Pancreas (tissue), 10 donors: Measurements from ENCODE around the gene ALAD. TPM values are rescaled to one million over a fixed set of nuclear protein-coding genes. Genes with fewer than 3 reads are reported as not detected.

Experiments used
- ATAC-seq, 4 donors: fragments of 200-7000 bp; cut with Tn5 transposase; one replicate each; pipeline versions ENCODE4 v1.8.0 to v1.9.1; 2020; ENCODE audit warnings: mild to moderate bottlenecking in 4 of 4, moderate library complexity in 4 of 4
- DNase-seq, 6 donors: peaks; one replicate each; pipeline ENCODE4 v3.0.0-alpha.2; 2020
- FAIRE-seq: peaks from 2 replicates; lab custom pipeline; 2012; peaks lifted over from hg19 to GRCh38; lab: Jason Lieb, UNC
- H3K27ac ChIP-seq, 4 donors: fragments of 200-600 bp; sonication (generic); 1 replicate in 3 of 4; 2 replicates in 1 of 4; pipeline versions ENCODE4 v1.5.0 to v1.8.0; 2020
- H3K27me3 ChIP-seq, 4 donors: fragments of 200-600 bp; one replicate each; pipeline ENCODE4 v1.8.0; 2021
- H3K36me3 ChIP-seq, 3 donors: fragments of 200-600 bp; sonication (generic) in 1 of 3; one replicate each; pipeline versions ENCODE4 v1.5.0 to v1.8.0; 2020 to 2021
- H3K4me1 ChIP-seq, 3 donors: fragments of 200-600 bp; one replicate each; pipeline ENCODE4 v1.8.0; 2021
- H3K4me3 ChIP-seq, 4 donors: fragments of 200-600 bp; sonication (generic) in 2 of 4; one replicate each; pipeline versions ENCODE4 v1.5.0 to v1.8.0; 2020 to 2021
- H3K9me3 ChIP-seq, 4 donors: fragments of 200-600 bp; one replicate each; pipeline ENCODE4 v1.8.0; 2021
- CTCF ChIP-seq, 4 donors: fragments of 200-600 bp; sonication (generic) in 3 of 4; IDR thresholded peaks; one replicate each; pipeline versions ENCODE4 v1.5.0 to v1.8.0; 2021; ENCODE audit warnings: antibody characterized with exemption in 4 of 4
- WGBS, 2 donors: extraction: QIAGEN DNeasy Blood & Tissue Kit; methylation state at CpG; one replicate each; pipeline ENCODE4 v1.1.7; 2013; 5-methylcytosine and 5-hydroxymethylcytosine counted together
- intact Hi-C, 3 donors: fragments of 100-400 bp; cut with DNase I; formaldehyde crosslinking; loops; one replicate each; pipeline versions ENCODE4 v1.11.1 to v1.14.2; 2022
- polyA plus RNA-seq, 2 donors: library from polyadenylated mRNA; stranded (reverse); fragments of 200-250 nt; gene quantifications; one replicate each; pipeline ENCODE4 v1.2.3, GENCODE V29; 2013
- total RNA-seq, 6 donors: library from RNA; stranded (reverse); fragmentation: NEBNext Ultra II Directional in 4 of 6; extraction: Animal tissue kit (Norgen Biotek cat#: 25700) in 4 of 6; gene quantifications; one replicate each; pipeline versions ENCODE4 v1.2.1 to v1.2.4, GENCODE V29; 2021 to 2023
- donor health status: healthy with polysubstance abuse.
- donor health status: DM: no; HTN: no; CAD: no; lungs with moderate emphysema.
- donor health status: DM: no; HTN: no; CAD: no.
- donor health status: control.
- donor health status: control.
- donor health status: Bipolar disorder and iron deficiency.
- donor health status: DM: yes; HTN: yes; CAD: no.
- donor health status: DM: no; HTN: no; CAD: no.
- donor health status: DM: no; HTN: no; CAD: no.
- donor health status: DM: yes; HTN: yes; CAD: no.

Gene ALAD
- total and polyA plus RNA-seq, 8 donors, result 35.7 to 60.3 (median 44.9) TPM

DNA sequence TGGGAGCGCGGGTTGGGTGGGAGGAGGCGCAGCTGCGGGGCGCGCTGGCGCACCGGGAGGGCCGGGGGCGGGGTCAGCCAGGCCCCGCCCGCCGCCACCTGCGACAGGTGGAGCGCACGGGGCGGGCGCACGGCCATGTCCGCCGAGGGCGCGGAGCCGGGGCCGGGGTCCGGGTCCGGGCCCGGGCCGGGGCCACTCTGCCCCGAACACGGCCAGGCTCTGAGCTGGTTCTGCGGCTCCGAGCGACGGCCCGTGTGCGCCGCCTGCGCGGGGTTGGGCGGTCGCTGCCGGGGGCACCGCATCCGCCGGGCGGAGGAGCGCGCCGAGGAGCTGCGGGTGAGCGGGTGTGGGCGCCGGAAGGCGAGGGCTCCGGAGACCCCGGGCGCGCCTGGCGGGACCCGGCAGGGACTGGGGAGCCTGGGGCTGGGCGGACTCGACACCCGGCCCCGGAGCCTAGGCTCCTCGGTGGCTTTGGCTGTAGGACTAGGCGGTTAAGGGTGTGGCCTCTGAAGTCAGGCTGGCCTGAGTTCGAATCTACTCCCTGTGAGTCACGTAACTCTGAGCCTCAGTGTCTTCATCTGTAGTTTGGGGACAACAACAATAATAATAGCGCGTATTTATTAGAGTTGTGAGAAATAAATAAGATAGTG is 51.5 kb downstream of the ALAD start, which contains the start of gene BSPRY:
Gene BSPRY, plus strand, starts transcription at position 97 of the 650 bp plus-strand sequence. Its CDS starts 39 bp downstream, at position 136.
- ATAC-seq (peak; percentile 87 to 95 (median 88)), DNase-seq (peak in 5 of 6 donors; percentile 63 to 85 (median 70)), FAIRE-seq (no peak)
- H3K9me3 ChIP-seq, result no peaks in the 10 kb centered on the region
- H3K36me3 ChIP-seq, result no peaks in the 10 kb centered on the region
- TF ChIP-seq CTCF (IDR thresholded peaks at IDR 0.05), result no peak
- H3K4me3 ChIP-seq, result peak within 1 kb of the TSS; percentile 81 to 97 (median 92)
- peak within 1 kb of the TSS; percentile 49 to 80 (median 78) for H3K27ac ChIP-seq
- H3K4me1 ChIP-seq, result peaks cover 0 to 5% (median 0%) of the 10 kb centered on the region in 3 donors
- intact Hi-C loops, result loop anchor here in 2 of 3 donors (10.0 kb wide), 1 partner anchor 45 kb away; no protein-coding TSS in a partner anchor
- no peaks in the 10 kb centered on the region for H3K27me3 ChIP-seq
- WGBS, 2 donors, result 0 to 1% methylated on average over 49 to 71 of the region's 71 CpGs

DNA sequence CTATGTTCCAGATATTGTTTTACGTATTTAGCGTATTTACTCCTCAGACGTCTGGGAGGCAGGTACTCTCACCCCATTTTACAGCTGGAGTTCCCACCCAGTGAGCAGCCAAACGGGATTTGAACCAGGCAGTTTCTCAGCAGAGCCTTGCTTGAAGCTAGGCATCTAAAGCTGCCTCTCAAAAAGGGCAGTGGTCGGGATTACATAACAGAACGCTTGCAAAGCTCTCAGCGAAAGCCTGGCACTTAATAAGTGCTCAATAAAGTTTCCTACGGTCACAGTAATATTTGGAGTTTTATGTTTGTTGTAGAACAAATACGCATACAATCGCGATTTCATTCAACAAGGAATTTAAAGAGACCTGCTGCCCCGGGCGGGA is 52.0 kb downstream of the ALAD start:
- ATAC-seq (peak; percentile 3 to 18 (median 6)), FAIRE-seq (no peak), DNase-seq (no peak)
- H3K27ac ChIP-seq, result peak overlapping the region in 2 of 4 donors; percentile 46 to 59
- TF ChIP-seq CTCF (IDR thresholded peaks at IDR 0.05), result no peak
- H3K36me3 ChIP-seq, result no peaks in the 10 kb centered on the region
- peak overlapping the region in 3 of 4 donors; percentile 81 to 97 (median 90) for H3K4me3 ChIP-seq
- intact Hi-C loops, result loop anchor here in 2 of 3 donors (10.0 kb wide), 1 partner anchor 46 kb away; no protein-coding TSS in a partner anchor
- no peaks in the 10 kb centered on the region for H3K27me3 ChIP-seq
- H3K4me1 ChIP-seq, result peaks cover 0 to 7% (median 2%) of the 10 kb centered on the region in 3 donors
- no peaks in the 10 kb centered on the region for H3K9me3 ChIP-seq
- 7 to 9% methylated on average over 13 of the region's 13 CpGs for WGBS, 2 donors

DNA sequence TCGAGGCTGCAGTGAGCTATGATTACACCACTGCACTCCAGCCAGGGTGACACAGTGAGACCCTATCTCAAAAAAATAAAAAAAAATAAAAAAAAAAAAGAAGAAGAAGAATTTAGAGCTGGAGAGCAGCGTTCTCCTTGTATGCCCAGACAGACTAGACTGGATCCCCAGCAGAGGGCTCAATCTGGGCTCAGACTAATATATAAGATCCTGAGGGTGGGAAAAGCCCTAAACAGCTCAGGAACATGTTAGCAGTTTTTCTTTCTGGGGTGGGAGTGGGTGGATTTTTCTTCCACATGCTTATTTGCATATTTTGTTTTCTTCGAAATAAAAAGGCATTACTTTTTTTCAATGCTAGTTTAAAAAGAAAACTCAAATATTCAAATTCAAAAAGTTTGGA is 52.6 kb downstream of the ALAD start:
- DNase-seq (no peak), ATAC-seq (no peak), FAIRE-seq (no peak)
- H3K4me3 ChIP-seq, result no peak overlapping the region
- no peak overlapping the region for H3K27ac ChIP-seq
- no peaks in the 10 kb centered on the region for H3K27me3 ChIP-seq
- intact Hi-C loops, result loop anchor here in 2 of 3 donors (10.0 kb wide), 1 partner anchor 46 kb away; no protein-coding TSS in a partner anchor
- 87 to 89% methylated on average over 3 of the region's 3 CpGs for WGBS, 2 donors
- H3K36me3 ChIP-seq, result no peaks in the 10 kb centered on the region
- H3K9me3 ChIP-seq, result no peaks in the 10 kb centered on the region
- TF ChIP-seq CTCF (IDR thresholded peaks at IDR 0.05), result no peak
- peaks cover 0 to 10% (median 3%) of the 10 kb centered on the region in 3 donors for H3K4me1 ChIP-seq

DNA sequence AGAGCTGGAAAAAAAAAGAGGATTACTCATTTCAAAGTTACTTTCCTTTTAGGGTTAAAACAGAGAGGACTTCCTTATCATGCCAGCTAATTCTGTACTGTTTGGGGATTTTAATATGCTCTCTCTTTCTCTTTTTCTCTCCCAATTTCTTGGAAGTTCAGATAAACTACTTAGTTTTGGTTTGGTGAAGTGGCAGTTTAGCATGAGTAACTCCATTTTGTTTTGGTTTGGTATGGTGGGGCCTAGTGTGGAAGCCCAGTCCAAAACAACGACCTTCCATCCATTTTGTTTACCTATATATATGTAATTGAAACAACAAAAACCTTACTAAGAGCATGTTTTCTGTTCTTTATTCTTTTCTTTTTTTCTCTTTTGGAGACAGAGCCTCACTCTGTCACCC is 55.4 kb downstream of the ALAD start:
- Histone ChIP-seq H3K4me3 (no peak overlapping the region), H3K9me3 (no peaks in the 10 kb centered on the region), H3K4me1 (peaks cover 0 to 6% (median 3%) of the 10 kb centered on the region in 3 donors), H3K27ac (no peak overlapping the region), H3K27me3 (no peaks in the 10 kb centered on the region), H3K36me3 (no peaks in the 10 kb centered on the region)
- intact Hi-C loops, result loop anchor here in 2 of 3 donors (10.0 kb wide), 1 partner anchor 49 kb away; no protein-coding TSS in a partner anchor
- DNase-seq (no peak), FAIRE-seq (no peak), ATAC-seq (no peak)
- TF ChIP-seq CTCF (IDR thresholded peaks at IDR 0.05), result no peak
- 31 to 32% methylated on average over 1 of the region's 1 CpG for WGBS, 2 donors
